DOHH2 (cell line): ENCODE measurements around the gene ST3GAL3.

Experiments
- EZH2phosphoT487 ChIP-seq: fragments of 200-600 bp; sonication (generic); IDR thresholded peaks from 2 replicates; pipeline ENCODE4 v1.6.1; 2017; ENCODE audit warnings: borderline replicate concordance, mild to moderate bottlenecking, antibody characterized with exemption, low read length, moderate library complexity, mixed read lengths
- TF ChIP-seq, protein P1 (sequence below): fragments of 200-600 bp; sonication (generic); IDR thresholded peaks from one replicate; pipeline ENCODE4 v1.5.1; 2014; ENCODE audit warnings: antibody characterized with exemption, mild to moderate bottlenecking, low read depth, low read length; ENCODE audit not compliant: poor library complexity, severe bottlenecking

- TF ChIP-seq, protein P1, sequence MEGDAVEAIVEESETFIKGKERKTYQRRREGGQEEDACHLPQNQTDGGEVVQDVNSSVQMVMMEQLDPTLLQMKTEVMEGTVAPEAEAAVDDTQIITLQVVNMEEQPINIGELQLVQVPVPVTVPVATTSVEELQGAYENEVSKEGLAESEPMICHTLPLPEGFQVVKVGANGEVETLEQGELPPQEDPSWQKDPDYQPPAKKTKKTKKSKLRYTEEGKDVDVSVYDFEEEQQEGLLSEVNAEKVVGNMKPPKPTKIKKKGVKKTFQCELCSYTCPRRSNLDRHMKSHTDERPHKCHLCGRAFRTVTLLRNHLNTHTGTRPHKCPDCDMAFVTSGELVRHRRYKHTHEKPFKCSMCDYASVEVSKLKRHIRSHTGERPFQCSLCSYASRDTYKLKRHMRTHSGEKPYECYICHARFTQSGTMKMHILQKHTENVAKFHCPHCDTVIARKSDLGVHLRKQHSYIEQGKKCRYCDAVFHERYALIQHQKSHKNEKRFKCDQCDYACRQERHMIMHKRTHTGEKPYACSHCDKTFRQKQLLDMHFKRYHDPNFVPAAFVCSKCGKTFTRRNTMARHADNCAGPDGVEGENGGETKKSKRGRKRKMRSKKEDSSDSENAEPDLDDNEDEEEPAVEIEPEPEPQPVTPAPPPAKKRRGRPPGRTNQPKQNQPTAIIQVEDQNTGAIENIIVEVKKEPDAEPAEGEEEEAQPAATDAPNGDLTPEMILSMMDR, result peak; percentile 42
- no peak for TF ChIP-seq EZH2phosphoT487
These were observed 262.6 kb downstream of the ST3GAL3 start, which contains the start of gene DPH2 for GRCh38 chr1:43969746-43970466.
